T-helper 1 cell treated with Interleukin-12 subunit alpha and Interleukin-12 subunit beta and Interleukin-4 antibody, amounts not matched to agents 30 μg/mL and 1 μg/mL, for 36 hours (primary cell): ENCODE measurements around the gene SNRPA1.

Source experiments
- H3K27ac Mint-ChIP-seq: one replicate; pipeline ENCODE4 v1.8.0; 2021; ENCODE audit warnings: mild to moderate bottlenecking, mixed read lengths
- H3K27me3 Mint-ChIP-seq: one replicate; pipeline ENCODE4 v1.8.0; 2021; ENCODE audit warnings: low read depth, mixed read lengths
- H3K36me3 Mint-ChIP-seq: one replicate; pipeline ENCODE4 v1.8.0; 2021; ENCODE audit warnings: low read depth, mixed read lengths
- H3K4me1 Mint-ChIP-seq: one replicate; pipeline ENCODE4 v1.8.0; 2021; ENCODE audit warnings: low read depth, mixed read lengths
- H3K4me3 Mint-ChIP-seq: one replicate; pipeline ENCODE4 v1.8.0; 2021; ENCODE audit warnings: mild to moderate bottlenecking, moderate library complexity, mixed read lengths
- H3K9me3 Mint-ChIP-seq: one replicate; pipeline ENCODE4 v1.8.0; 2021; ENCODE audit warnings: mixed read lengths

SNRPA1 gene

DNA sequence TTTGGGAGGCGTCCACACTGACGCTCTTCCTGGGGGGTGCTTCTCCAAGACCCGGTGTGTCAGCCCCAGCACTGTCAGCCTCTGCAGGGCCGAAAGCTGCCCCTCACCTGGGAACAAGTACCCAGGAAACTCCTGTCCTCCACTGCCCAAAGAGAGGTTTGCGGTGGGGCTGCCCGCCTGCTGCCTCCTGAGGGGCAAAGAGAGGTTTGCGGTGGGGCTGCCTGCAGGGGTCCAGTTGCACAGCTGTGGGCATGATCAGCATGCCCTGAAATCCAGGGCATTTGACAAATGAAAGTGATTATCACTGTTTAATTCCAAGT, 15.1 kb upstream of the SNRPA1 start:
- Mint-ChIP-seq H3K4me1 (no peaks in the 10 kb centered on the region), H3K36me3 (no peaks in the 10 kb centered on the region), H3K27me3 (no peaks in the 10 kb centered on the region), H3K4me3 (no peak overlapping the region), H3K9me3 (no peaks in the 10 kb centered on the region), H3K27ac (no peak overlapping the region)

DNA sequence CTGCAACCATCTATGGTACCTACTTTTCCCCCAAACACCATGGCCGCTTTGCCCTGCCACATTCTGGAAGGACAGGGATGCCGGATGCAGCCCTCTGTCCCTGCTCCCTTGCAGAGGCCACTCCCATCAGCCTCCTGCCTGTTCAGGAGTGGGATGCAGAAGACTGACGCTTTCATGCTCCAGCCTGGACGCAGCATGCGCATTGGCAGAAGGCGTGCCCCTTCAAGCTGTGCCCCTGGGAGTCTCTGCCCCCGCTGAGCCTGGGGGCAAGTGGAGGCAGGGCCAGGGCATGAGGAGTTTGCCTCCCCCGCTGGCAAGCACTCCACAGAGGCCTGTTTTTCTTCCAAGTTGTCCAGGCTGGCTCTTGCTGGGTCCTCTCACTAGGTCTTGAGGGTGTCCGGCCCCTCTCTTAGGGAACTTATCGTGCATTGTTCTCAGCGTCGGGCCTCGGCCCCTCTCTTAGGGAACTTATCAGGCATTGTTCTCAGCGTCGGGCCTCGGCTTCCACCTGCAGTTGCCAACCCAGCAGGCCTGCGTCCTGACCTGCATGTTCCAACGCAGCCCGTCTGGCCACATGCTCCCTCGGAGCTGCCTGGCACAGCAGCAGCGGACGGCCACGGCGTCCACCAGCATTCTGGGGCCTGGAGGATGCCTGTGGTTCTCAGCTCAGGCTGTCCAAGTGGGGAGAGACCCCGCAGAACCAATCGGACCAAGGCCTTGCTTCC, 14.6 kb upstream of the SNRPA1 start:
- Mint-ChIP-seq H3K36me3 (no peaks in the 10 kb centered on the region), H3K4me3 (no peak overlapping the region), H3K9me3 (no peaks in the 10 kb centered on the region), H3K27ac (no peak overlapping the region), H3K27me3 (no peaks in the 10 kb centered on the region), H3K4me1 (no peaks in the 10 kb centered on the region)

DNA sequence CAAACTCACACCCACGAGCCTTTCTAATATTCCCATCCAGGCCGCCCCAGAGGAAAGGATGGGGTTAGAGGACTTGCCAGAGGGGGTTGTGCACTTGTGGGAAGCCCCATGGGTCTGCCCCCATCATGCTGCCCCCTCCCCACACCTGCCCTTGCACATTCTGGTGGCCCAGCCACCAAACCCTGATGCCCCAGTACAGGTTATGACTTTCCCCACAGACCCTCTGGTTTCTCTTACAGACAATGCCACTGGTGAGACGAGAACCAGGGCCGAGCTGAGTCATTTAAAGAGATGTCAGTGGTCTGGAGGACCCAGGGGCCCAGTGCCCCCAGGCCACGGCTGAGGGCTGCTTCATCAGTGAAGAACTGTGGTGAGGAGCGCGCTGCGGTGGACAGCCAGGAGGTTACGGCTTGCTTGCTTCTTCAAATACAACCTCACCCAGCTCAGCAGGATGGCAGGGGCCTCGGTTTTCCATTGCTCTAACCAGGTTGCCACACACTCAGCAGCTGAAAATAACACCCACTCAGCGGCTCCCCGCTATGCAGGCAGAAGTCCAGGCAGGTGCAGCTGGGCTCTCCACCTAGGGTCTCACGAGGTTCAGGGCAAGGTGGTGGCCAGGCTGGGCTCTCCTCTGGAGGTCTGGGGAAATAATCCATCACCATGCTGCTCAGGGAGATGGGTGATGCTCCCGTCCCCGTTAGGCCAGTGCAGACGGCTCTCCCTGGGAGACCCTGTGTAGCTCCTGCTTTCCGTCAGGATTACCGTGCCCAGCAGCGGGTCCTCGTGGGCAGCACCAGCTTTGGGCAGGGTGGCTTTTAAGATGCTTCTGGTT, 13.8 kb upstream of the SNRPA1 start:
- H3K27me3 Mint-ChIP-seq, result no peaks in the 10 kb centered on the region
- H3K36me3 Mint-ChIP-seq, result no peaks in the 10 kb centered on the region
- H3K4me3 Mint-ChIP-seq, result no peak overlapping the region
- H3K4me1 Mint-ChIP-seq, result no peaks in the 10 kb centered on the region
- no peaks in the 10 kb centered on the region for H3K9me3 Mint-ChIP-seq
- no peak overlapping the region for H3K27ac Mint-ChIP-seq

GRCh38 chr15:101307897-101308603, 13.0 kb upstream of the SNRPA1 start:
- Mint-ChIP-seq H3K27me3 (no peaks in the 10 kb centered on the region), H3K4me1 (no peaks in the 10 kb centered on the region), H3K36me3 (no peaks in the 10 kb centered on the region), H3K4me3 (no peak overlapping the region), H3K9me3 (no peaks in the 10 kb centered on the region), H3K27ac (no peak overlapping the region)

DNA sequence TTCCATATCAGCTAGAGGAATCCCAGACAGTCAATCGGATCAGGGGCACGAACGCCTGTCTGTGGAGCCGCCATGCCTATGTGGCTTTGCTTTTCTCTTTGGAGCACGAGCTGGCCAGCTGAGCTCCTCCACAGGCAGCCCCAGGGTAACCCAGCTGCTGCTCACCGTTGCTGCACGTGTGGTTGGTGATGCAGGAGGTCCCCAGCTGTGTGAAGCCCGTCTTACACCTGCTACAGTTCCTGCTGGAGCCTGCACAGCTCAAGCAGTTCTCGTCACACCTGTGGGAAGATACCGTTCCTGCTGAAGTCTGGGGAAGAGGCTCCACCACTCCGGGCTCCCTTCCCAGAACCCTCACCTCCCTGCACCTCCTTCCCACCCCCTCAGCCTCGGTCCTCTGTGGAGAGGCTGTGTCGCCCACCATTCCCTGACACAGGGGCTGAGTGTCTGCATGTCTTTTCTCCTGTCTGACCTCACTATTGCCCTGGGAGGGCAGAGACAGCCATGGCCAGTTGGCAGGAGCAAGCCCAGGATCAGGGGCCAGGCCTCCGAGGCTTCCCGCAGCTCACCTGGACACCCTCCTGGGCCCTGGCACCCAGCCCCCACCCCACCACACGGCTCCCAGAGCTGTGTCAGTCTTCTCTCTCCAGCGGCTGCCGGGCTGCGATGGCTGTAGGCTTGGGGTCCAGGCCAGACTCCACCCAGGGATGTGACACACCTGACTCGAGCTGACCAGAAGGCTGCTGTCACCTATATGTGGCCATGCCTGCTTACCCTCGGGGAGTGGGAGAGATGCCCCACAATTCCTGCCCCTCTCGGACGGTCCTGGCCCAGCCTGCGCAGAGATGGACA, 12.2 kb upstream of the SNRPA1 start:
- Mint-ChIP-seq H3K4me1 (no peaks in the 10 kb centered on the region), H3K27me3 (no peaks in the 10 kb centered on the region), H3K27ac (no peak overlapping the region), H3K9me3 (no peaks in the 10 kb centered on the region), H3K4me3 (no peak overlapping the region), H3K36me3 (no peaks in the 10 kb centered on the region)

DNA sequence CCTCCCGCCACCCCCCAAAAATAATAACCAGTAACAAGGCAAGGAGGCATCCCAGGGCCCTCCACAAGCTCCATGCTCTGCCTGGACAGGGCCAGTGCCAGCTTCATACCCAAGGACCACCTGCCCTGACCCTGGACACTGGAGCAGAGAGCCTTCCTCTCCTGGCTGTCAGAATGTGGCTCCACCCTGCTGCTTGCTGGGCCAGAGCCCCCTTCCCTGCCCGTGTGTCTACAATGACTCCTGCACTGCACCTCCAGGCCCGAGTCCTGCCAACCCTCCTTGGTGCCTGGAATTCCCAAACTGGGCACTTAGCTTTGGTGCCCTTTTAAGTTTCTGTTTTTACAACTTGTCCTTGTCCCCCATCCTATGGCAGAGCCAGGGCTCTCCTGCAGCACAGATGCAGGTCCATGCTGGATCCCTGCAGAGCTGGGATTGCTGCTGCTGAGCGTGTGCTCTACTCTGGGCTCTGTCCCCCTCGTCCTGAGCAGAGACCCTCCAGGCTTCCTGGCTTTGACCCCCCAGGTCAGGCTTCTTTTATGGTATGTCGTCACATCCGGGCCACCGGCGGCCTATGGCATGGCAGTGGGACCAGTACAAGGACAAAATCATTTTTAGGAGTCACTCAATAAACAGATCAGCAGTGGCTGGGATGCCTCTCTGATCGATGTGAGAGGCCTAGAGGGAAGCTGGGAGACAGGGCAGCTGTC, 11.4 kb upstream of the SNRPA1 start:
- no peaks in the 10 kb centered on the region for H3K36me3 Mint-ChIP-seq

GRCh38 chr15:101305820-101306255, 10.8 kb upstream of the SNRPA1 start:
- Mint-ChIP-seq H3K4me1 (no peaks in the 10 kb centered on the region), H3K27me3 (no peaks in the 10 kb centered on the region), H3K4me3 (no peak overlapping the region), H3K36me3 (no peaks in the 10 kb centered on the region), H3K9me3 (no peaks in the 10 kb centered on the region), H3K27ac (no peak overlapping the region)

More for the DNA sequence above, 11.4 kb upstream of the SNRPA1 start:
- Mint-ChIP-seq H3K27me3 (no peaks in the 10 kb centered on the region), H3K27ac (no peak overlapping the region), H3K4me1 (no peaks in the 10 kb centered on the region), H3K9me3 (no peaks in the 10 kb centered on the region), H3K4me3 (no peak overlapping the region)

GRCh38 chr15:101303408-101303807, 8.4 kb upstream of the SNRPA1 start:
- H3K4me3 Mint-ChIP-seq, result no peak overlapping the region
- H3K27me3 Mint-ChIP-seq, result no peaks in the 10 kb centered on the region
- no peaks in the 10 kb centered on the region for H3K9me3 Mint-ChIP-seq
- no peaks in the 10 kb centered on the region for H3K36me3 Mint-ChIP-seq
- H3K27ac Mint-ChIP-seq, result no peak overlapping the region
- H3K4me1 Mint-ChIP-seq, result no peaks in the 10 kb centered on the region

- no peaks in the 10 kb centered on the region for H3K27me3 Mint-ChIP-seq
- peak overlapping the region; percentile 82 for H3K4me3 Mint-ChIP-seq
- peaks cover 15% of the 10 kb centered on the region for H3K36me3 Mint-ChIP-seq
- H3K27ac Mint-ChIP-seq, result peak overlapping the region; percentile 15
- no peaks in the 10 kb centered on the region for H3K9me3 Mint-ChIP-seq
- H3K4me1 Mint-ChIP-seq, result peaks cover 26% of the 10 kb centered on the region
Measured at GRCh38 chr15:101296418-101297405, 1.7 kb upstream of the SNRPA1 start.

DNA sequence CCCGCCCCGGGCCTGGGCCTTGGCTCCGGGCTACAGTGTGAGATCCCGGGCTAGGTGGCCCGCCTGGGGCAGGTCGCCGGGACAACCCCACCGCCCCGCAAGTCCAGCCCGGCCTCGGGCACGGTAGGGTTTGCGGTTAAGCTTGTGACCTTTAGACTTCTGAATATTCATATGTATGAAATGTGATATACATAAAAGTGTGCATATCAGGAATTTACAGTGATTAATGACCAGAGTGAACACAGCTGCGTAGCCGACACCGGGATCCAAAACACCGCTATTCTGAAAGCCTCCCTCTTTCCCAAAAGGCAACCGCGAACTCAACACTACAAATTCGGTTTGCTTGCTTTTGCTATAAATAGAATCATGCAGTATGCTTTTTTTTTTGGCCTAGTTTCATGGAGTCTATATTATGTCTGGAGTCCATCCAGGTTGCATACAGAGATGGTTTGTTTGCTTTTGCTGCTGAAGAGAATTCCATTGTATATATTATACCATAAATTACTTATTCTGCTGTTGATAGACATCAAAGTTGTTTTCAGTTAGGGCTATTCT, 636 bp upstream of the SNRPA1 start:
- Mint-ChIP-seq H3K4me3 (peak overlapping the region; percentile 98), H3K36me3 (peaks cover 22% of the 10 kb centered on the region), H3K9me3 (no peaks in the 10 kb centered on the region), H3K27me3 (no peaks in the 10 kb centered on the region), H3K27ac (peak overlapping the region; percentile 74), H3K4me1 (peaks cover 29% of the 10 kb centered on the region)

DNA sequence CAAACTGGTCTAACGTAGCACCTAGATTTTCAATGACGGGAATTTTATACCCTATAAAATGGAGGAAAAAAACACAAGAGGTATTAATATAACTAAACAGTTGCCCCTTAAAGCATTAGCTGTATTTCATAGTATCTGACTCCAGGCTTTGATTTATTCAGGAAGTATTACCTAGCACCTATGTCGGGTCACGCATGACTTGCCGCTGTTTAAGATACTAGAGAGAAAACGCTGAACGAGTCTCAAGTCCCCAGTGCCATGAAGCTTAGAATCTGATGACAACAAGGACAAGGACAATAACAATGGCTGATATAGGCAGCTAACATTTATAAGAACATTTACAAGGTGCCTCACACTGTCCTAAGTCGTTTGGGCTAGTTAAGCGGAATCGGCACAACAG, 1.9 kb downstream of the SNRPA1 start:
- Mint-ChIP-seq H3K4me1 (peaks cover 40% of the 10 kb centered on the region), H3K27me3 (no peaks in the 10 kb centered on the region), H3K27ac (peak overlapping the region; percentile 95), H3K36me3 (peaks cover 39% of the 10 kb centered on the region), H3K9me3 (no peaks in the 10 kb centered on the region), H3K4me3 (peak overlapping the region; percentile 98)

DNA sequence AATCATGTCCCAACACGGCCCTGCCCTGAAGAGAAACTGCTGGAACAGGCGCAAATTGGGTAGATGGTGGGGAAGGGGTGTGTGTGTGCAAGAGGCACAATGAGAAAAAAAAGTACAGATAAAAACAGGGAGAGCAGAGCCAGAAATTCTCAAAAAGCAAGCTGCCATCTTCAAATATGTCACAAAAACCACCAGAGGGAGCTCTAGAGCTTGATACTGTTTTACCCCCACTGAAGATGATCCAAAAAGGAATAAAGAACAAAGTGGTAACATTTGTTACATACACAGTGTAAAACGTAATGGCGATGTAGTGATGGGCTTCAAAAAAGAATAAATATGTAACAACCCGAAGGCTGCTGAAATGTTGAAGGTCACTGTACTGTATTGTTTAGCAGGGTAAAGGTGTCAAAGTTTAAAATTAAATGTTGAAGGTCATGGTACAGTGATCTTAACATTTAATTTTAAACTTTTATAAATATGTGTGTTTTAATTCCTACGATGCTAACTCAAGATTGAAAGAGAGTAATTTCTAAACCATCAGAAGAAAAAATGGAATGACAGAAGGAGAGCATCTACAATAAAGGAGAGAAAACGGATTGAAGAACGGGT, 6.0 kb downstream of the SNRPA1 start:
- H3K36me3 Mint-ChIP-seq, result peaks cover 67% of the 10 kb centered on the region
- no peak overlapping the region for H3K4me3 Mint-ChIP-seq
- H3K27me3 Mint-ChIP-seq, result no peaks in the 10 kb centered on the region
- H3K27ac Mint-ChIP-seq, result no peak overlapping the region
- H3K4me1 Mint-ChIP-seq, result peaks cover 38% of the 10 kb centered on the region
- H3K9me3 Mint-ChIP-seq, result no peaks in the 10 kb centered on the region
